Measurements from ENCODE around the gene PKLR. TPM values are rescaled to one million over a fixed set of nuclear protein-coding genes. Genes with fewer than 3 reads are reported as not detected.

PKLR gene
- total and polyA plus RNA-seq, 2 of the 8 experiments (the other 6 are each of a cell fraction or from before 2014, with no cell fraction given) = 2.3 to 7.5 TPM

DNA sequence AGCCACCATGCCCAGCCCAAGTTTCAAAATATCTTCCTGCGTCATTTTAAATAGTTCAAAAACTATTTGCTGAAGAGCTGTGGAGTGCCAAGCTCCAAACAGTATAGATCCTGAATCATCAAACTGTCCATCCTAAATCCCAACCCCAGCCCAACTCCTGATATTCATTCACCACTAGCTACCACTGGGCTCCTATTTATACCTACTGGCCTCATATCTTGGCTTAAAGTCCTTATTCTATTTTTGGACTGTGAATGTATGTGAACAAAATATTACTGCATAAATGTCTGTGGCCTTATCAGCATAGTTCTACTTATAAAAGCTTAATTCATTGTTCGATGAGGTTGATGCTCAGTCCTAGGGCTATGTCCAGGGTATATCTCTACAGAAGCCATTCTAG lies 33.9 kb downstream of the PKLR start:
- Histone ChIP-seq H3K27me3 (replicated peaks in 1 of 4; ENCODE audit: control insufficient read depth in 3 of 4, extremely low read depth in 1 of 4, insufficient read depth in 3 of 4, low read length in 3 of 4) (no peaks in the 10 kb centered on the region), H3K4me3 (ENCODE audit: extremely low read depth in 1 of 4, insufficient read depth in 2 of 4, low read depth in 3 of 4, low read length in 4 of 4) (no peak overlapping the region), H3K4me2 (ENCODE audit: insufficient read depth in 1 of 2, low read depth in 2 of 2, low read length in 2 of 2) (no peak overlapping the region), H3K9me3 (ENCODE audit: insufficient read depth in 2 of 2, low read depth in 1 of 2, low read length in 1 of 2) (no peaks in the 10 kb centered on the region), H3K23me2 (ENCODE audit: low read depth, low read length) (0 out of 2 replicates have a peak, but pooled peaks cover 1% of the 10 kb centered on the region), H2AK5ac (ENCODE audit: low read depth, low read length) (no peak overlapping the region), H3K4ac (replicated peaks; ENCODE audit: insufficient read length, low read depth, low read length) (no peak overlapping the region), H3K56ac (replicated peaks; ENCODE audit: insufficient read length, low read depth, low read length) (no peak overlapping the region), H3K18ac (ENCODE audit: extremely low read depth, low read length) (no peak overlapping the region), H4K20me1 (replicated peaks in 1 of 2; ENCODE audit: control insufficient read depth in 1 of 2, insufficient read depth in 2 of 2, low read length in 2 of 2) (peaks cover 6 to 10% of the 10 kb centered on the region in 2 experiments), H2BK20ac (ENCODE audit: low read length) (no peak overlapping the region), H3K14ac (ENCODE audit: insufficient read length) (no peak overlapping the region), H2BK5ac (ENCODE audit: low read depth, low read length) (no peak overlapping the region), H2BK12ac (ENCODE audit: low read depth, low read length) (no peak overlapping the region), H4K8ac (ENCODE audit: extremely low read depth, insufficient read depth, low read length) (no peak overlapping the region), H4K5ac (ENCODE audit: insufficient read length, low read depth, low read length) (no peak overlapping the region), H2BK15ac (ENCODE audit: low read length) (no peak overlapping the region), H4K91ac (replicated peaks; ENCODE audit: insufficient read length, low read length) (no peak overlapping the region), H3K79me2 (ENCODE audit: control insufficient read depth in 1 of 2, insufficient read depth in 2 of 2, low read length in 2 of 2) (peaks cover 5 to 20% of the 10 kb centered on the region in 2 experiments), H3K27ac (ENCODE audit: low read depth, low read length) (no peak overlapping the region), H3K36me3 (ENCODE audit: control insufficient read depth in 2 of 4, insufficient read depth in 4 of 4, low read length in 3 of 4) (peaks cover 51 to 89% (median 76%) of the 10 kb centered on the region in 4 experiments), H3K4me1 (replicated peaks in 1 of 4; ENCODE audit: control insufficient read depth in 3 of 4, insufficient read depth in 4 of 4, low read length in 3 of 4) (peaks cover 0 to 5% (median under 1%) of the 10 kb centered on the region in 4 experiments; a peak in 2 of 7 replicates), H3K23ac (ENCODE audit: insufficient read length) (no peak overlapping the region), H3K79me1 (ENCODE audit: low read depth, low read length) (no peaks in the 10 kb centered on the region; the same call in none of the 2 replicates), H2BK120ac (replicated peaks; ENCODE audit: low read depth, low read length) (no peak overlapping the region), H2AFZ (ENCODE audit: low read length) (no peak overlapping the region), H3K9ac (replicated peaks in 1 of 4; ENCODE audit: extremely low read depth in 1 of 4, low read depth in 3 of 4, low read length in 3 of 4) (no peak overlapping the region)
- ChIA-PET POLR2A (ENCODE audit: partially characterized antibody) (interaction anchor here (0.5 to 2.8 kb wide), 11 partner anchors 11 to 584 kb away, joined by 3 to 11 read pairs (median 4); partner anchors contain the start of genes ENTREP3 and THBS3), CTCF (ENCODE audit: partially characterized antibody) (interaction anchor here (0.9 to 4.5 kb wide), 4 partner anchors 11 to 54 kb away, joined by 3 to 61 read pairs (median 10); partner anchors contain the start of gene RUSC1)
- no peak for DNase-seq (ENCODE audit: low read depth in 1 of 2, low spot score in 2 of 2)
- FAIRE-seq = no peak
- WGBS, 2 experiments (ENCODE audit: extremely low coverage in 1 of 2, insufficient coverage in 1 of 2, insufficient read length in 1 of 2, insufficient replicate concordance in 2 of 2, low coverage in 1 of 2, low lambda C conversion rate in 2 of 2, missing lambda C conversion rate in 1 of 2) = 93% methylated on average over 2 of the region's 2 CpGs; no CpG with 5 or more reads in 1 of the 2 experiments
- TF ChIP-seq PHF8 (conservative IDR thresholded peaks at IDR 0.05; ENCODE audit: low read depth, low read length) (no peak), TAF1 (IDR thresholded peaks at IDR 0.05; ENCODE audit: low read depth, low read length) (no peak), SP4 (IDR thresholded peaks at IDR 0.05; ENCODE audit: low read length) (no peak), TBP (IDR thresholded peaks at IDR 0.05; ENCODE audit: low read depth, low read length) (no peak), CHD2 (IDR thresholded peaks at IDR 0.05; ENCODE audit: low read length) (no peak), CHD1 (IDR thresholded peaks at IDR 0.05; ENCODE audit: low read depth, low read length) (no peak), RAD21 (IDR thresholded peaks at IDR 0.05 in 1 of 2, conservative IDR thresholded peaks at IDR 0.05 in 1 of 2; ENCODE audit: low read depth in 2 of 2, low read length in 2 of 2) (no peak), SP2 (IDR thresholded peaks at IDR 0.05; ENCODE audit: low read length) (no peak), CREB1 (IDR thresholded peaks at IDR 0.05) (no peak), KDM4A (IDR thresholded peaks at IDR 0.05; ENCODE audit: low read depth, low read length, severe bottlenecking) (no peak), SIRT6 (IDR thresholded peaks at IDR 0.05; ENCODE audit: low read length) (no peak), SUZ12 (IDR thresholded peaks at IDR 0.05; ENCODE audit: low read length) (no peak), SP1 (IDR thresholded peaks at IDR 0.05; ENCODE audit: low read depth, low read length) (no peak), NANOG (IDR thresholded peaks at IDR 0.05; ENCODE audit: insufficient read depth, low read depth, low read length, poor library complexity, severe bottlenecking) (no peak), POLR2A (IDR thresholded peaks at IDR 0.05; ENCODE audit: control extremely low read depth in 1 of 2, low read depth in 2 of 2, low read length in 2 of 2) (no peak), ZNF274 (IDR thresholded peaks at IDR 0.05; ENCODE audit: borderline replicate concordance, extremely low read depth, low read length) (no peak)

Data from H1 (cell line).